DMS114 treated with DMSO at 0.1 percent for 48 hours (cell line): ENCODE data around the gene MGST3.
"Not testable (repeated sequence)": the region's sequence is repeated elsewhere in the genome, so short reads cannot be mapped to it uniquely, and the experiment has no call there.

Experiments
- DNase-seq: peaks from one replicate; lab custom pipeline; 2025; ENCODE audit not compliant: unreplicated experiment; lab: John Stamatoyannopoulos, UW

Gene MGST3

DNA sequence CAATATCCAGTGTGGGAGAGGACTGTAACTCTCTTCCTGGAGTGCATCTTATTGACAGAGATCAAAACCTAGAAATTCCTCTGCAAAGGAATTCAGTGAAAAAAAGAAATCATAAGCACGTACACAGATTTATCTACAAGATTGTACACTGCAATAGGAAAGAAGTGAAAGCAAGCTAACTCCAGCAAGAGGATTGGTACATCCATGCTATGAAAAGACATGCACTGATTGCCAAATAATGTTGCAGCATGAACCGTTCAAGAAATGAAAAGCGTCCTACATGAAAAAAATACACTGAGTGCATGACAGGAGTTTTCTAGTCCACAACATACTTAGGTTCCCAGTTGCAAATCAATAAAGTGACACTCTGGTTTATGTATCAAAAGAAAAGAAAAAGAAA, 1.9 kb upstream of the MGST3 start:
- no peak for DNase-seq

DNA sequence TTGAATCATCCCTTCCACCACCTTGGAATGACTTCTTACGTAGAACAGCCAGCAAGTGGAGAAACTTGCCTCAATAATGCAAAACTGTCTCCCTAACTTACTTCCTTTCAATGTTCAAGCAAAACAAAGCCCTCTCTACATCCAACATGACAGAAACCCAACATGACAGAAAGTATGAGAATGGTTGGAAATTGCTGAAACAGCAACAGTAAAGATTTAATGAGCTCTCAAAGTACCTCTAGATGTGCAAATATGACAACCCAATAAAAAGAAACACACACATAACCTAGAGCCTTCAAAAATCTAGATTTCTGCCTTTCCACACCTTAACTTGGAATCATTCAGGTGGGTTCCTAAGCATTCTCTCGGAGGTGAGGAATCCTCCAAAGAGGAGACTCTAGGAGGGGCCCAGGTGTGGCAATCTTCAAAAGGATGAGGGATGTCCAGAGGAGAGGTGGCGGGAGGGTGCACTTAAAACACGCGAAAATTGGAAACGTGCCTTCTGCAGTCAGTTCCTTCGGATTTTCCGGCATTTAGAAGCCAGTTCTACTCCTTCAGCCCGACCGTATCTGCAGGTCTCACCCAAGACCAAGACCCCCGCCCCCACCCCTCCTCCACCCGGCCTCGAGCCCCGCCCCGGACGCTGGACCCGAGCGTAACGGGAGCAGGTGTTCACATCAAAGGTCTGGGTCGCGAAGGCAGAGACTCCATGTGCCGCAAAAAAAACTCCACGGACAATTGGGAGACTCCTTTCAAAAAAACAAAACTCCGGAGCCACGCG, 996 bp upstream of the MGST3 start:
- no peak for DNase-seq

DNA sequence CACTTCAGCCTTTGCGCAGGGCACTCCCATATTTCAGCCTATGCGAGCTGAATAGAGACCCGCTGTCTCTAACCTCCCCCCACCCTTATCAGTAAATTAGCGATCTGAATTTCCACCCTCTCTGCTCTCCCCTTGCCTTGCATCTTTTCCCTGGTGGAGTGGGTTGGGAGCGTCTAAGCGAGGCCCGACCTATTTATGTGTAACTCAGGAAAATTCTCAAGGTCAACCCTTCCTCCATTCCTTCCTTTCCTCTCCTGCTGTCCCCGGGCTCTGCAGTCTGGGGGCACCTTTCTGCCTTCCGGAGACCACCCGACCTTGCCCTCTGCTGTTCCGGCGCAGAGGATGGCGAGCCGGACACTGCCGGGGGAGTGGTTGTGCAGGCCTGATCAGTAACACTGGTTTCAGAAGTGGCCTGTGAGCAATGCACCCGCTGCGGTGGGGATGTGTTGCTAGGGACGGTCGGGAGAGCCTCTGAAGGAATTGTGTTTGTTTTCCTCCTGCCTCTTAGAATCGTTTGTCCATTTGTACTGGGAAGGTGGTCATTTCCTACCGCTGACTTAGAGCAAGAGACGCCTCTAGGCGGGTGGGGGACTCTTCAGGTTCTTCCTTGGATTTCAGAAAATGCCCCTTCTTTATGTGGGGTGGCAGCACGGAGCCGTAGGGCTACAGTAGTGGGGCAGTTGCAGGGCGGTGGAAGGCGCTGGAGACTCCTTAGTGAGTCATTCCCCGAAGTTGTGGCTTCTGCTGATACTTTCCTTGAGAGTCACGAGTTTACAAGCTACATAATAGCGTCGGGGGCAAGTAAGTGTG, 513 bp downstream of the MGST3 start:
- peak; percentile 20 for DNase-seq

DNA sequence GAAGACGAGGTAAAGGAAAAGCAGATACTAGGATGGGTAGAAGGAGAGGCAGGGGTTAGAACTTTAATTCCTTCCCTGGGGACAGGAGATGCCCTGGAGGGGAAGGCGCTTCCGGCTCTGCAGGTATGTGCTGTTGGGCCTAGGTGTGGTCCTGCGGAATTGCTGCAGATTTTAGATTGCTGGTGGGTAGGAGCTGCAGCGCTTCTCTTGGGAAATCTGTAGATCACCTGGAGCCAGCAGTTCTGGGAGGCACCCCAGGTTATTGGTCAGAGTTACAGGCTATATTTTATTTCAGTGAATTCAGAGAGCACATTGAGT, 1.1 kb downstream of the MGST3 start:
- DNase-seq, result no peak

DNA sequence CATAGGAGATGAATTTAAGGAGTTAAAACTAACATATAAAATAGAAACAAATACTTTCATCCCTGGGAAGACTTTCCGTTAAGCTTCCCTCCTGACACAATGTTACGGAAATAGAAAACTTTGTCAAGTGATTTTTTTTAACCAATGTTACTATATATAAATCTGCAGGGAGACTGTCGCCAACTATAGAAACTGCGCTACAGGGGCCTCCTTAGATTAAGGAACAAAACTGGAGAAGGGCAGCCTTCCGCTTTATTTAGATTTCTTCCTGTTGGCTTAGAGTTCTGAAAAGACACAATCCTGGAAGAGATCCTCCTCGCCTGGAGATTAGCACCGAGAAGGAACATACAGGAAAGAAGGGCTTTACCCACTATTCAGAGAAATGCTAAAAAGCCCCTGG, 1.5 kb downstream of the MGST3 start:
- DNase-seq, result no peak

DNA sequence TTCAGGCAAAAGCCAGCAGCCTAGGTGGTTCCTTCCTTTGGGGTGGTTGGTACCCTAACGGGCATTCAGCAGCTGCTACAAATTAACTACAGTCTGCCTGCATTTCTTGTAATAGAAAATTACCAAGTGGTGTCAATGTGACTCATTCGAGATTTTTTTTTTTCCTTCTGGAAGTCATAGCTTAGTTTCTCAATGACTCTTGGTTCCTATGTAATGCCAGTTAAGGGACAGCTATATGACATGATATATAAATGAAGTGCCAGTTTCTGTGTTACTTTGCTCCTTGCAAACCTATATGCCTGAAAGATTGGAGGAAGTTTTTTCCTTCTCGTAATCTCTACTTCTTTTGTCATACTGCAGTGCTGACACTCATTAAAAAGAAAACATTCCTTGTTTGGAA, 2.6 kb downstream of the MGST3 start:
- DNase-seq, result no peak

DNA sequence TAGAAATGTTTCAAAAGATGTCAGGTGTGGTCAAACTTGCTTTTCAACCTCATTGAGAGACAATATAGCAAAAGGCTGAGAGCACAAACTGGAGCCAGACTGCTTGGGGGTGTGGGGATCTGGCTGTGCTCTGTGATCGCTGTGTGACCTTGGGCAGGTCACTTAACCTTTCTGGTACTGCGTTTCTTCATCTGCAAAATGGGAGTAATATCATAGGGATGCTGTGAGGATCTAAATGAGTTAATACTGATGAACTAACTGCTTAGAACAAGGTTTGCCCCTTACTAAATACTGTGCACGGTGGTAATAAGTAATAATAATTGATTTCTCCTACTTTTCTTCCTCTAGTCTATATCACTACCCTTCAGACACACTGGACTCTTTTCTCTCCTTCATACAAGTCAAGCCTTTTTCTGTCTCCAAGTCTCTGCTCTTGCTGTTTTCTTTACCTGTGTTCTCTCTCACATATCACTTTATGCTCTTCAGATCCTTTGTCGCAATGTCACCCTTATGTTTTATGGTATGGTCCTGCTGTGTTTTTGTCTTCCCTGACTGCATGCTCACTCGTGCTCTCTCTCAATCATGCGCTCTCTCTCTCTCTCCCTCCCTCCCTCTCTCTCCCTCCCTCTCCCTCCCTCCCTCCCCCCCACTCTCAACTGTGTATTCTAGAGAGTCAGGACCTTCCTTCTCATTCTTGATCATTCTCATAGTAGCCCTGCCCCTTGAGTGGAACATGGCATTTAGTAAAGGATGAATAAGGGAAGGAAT, 3.3 kb downstream of the MGST3 start:
- no peak for DNase-seq

DNA sequence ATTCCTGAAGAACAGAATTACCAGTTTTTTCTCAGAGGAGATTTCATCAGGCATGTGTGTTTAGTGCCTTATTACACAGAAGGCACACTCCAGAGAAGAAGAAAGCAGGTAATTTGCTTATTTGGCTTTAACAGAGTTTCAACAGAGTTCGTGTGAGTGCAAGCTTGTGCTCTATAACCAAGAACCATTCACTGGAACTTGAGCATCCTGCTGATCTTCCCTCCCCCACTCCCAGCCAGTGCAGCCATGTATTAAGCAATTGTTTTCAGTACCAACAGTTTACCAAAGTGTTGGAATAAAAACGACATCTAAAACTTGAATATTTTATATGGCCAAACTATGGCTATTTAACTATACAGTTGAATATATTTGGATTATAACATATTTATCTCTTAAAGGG, 4.3 kb downstream of the MGST3 start:
- no peak for DNase-seq

DNA sequence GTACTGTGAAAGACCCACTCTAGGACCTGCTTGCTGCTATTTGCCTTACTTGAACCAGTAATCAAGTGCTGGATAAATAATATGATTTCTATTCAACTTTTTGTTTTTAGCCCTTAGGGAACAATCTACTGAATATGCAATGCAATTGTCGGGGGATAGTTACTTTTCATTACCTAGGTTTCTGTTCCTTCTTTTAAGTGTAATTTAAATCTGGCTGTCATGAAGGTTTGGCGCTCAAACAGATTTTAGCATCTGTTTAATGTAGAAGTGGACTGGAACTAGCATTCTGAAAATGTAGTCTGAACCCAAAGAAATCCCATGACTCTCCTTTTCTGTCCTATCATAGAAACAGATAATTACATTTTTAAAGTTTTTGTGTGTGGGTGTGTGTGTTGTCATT, 4.8 kb downstream of the MGST3 start:
- no peak for DNase-seq

DNA sequence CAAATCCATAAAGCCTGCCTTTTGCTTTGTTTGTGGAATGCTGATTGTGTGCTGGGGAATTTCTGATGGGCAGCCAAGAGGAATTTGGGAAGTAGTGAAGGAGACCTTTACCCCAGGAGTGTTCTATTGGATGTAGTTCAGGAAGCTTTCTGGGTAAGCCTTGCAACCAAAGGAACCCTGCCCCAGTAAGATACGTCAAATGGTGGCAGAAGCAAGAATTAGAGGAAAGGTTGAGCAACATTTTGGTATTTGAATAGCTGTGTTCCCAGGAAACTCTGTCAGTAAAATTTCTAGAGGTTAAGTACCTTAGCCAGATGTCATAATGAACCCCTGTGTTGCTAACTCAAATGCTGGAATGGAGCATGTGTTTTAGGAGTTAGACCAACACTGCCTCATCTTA, 6.4 kb downstream of the MGST3 start:
- DNase-seq, result no peak

DNA sequence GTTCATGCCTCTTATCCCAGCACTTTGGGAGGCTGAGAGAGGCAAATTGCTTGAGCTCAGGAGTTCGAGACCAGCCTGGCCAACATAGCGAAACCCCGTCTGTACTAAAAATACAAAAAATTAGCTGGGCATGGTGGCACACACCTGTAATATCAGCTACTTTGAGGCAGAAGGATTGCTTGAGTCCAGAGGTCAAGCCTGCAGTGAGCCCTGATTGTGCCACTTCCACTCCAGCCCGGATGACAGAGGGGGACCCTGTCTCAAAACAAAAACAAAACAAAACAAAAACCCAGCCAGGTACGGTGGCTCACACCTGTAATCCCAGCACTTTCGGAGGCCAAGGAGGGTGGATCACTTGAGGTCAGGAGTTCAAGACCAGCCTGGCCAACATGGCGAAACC, 7.2 kb downstream of the MGST3 start:
- not testable (repeated sequence) for DNase-seq

DNA sequence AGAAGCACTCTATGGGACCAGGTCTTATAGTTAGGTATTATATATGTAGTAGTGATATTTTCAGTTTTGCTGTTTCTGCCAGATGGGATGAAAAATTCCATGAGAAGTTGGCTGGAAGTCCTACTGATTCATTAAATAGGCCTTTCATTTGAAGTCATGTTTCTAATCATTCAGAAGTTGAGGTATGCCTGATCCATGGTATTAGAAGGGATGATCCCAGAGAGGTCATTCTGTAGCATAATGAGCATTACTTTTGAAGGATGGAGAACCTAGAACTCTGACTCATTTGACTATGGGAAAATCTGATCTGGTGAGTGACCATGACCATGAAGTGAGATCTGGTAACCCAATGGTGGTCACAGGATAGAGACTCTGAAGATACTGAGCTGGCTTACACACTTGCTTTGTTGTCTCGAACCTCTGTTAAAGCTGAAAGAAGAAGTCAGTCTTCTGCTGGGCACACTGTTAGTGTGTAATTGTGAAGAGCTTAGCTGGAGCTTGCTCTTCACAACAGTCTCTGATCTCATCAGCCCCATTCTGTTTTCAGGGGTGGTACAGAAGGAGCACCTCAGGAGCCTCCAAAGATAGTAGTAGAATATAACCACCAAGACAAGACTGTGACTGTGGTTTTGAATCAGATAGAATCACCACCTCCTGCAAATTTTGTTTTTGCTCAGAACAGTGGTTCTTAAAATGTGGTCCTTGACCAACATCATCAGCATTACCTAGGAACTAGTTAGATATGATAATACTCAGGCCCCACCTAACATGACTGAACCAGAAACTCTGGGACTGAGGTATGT, 9.0 kb downstream of the MGST3 start:
- no peak for DNase-seq

DNA sequence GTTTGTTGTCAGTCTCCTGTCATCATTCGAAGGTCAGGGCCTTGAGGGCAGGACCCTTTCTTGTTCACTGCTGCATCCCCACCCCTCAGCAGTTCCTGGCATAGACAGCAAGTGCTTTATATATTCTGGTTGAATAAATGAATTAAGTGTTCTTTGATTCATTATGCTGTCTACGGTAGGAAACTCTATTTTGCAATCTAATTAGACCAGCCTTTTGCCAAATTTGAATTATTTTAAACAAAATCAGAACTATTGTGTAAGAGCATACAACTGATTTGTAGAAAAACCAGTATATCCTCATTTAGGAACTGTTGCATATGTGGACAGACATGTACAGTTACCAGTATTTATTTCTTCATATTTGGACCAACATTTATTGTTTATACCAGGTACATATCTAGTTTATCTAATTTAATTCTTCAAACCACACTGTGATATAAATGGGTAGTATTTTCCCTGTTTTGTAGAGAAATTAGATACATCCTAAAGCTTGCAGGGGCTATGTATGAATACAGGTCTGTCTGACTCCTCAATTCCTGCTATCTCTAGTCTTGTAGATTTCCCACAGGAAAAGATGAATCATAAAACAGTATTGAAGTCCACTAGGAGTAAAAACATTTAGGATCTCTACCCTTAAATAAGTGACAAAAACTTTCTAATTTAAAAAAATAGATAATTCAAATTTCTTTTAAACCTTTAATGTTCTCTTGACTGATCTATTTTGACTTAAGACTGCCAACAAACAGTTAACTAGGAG, 10.4 kb downstream of the MGST3 start:
- no peak for DNase-seq

DNA sequence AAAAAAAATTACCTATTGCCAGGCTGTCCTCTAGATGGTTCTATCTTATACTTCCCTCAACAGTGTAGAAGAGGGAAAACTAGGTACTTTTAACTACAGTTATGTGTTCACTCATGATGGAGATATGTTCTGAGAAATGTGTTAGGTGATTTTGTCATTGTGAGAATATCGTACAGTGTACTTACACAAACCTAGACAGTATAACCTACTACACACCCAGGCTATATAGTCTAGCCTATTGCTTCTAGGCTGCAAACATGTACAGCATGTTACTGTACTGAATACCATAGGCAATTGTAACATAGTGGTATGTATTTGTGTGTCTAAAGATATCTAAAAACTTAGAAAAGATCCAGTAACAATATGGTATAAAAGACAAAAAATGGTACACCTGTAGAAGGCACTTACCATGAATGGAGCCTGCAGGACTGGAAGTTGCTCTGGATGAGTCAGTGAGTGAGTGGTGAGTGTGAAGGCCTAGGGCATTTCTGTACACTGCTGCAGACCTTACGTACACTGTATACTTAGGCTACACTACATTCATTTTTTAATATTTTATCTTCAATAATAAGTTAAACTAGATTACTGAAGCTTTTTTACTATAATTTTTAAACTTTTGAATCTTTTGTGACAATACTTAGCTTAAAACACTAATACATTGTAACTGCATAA, 13.2 kb downstream of the MGST3 start:
- no peak for DNase-seq

DNA sequence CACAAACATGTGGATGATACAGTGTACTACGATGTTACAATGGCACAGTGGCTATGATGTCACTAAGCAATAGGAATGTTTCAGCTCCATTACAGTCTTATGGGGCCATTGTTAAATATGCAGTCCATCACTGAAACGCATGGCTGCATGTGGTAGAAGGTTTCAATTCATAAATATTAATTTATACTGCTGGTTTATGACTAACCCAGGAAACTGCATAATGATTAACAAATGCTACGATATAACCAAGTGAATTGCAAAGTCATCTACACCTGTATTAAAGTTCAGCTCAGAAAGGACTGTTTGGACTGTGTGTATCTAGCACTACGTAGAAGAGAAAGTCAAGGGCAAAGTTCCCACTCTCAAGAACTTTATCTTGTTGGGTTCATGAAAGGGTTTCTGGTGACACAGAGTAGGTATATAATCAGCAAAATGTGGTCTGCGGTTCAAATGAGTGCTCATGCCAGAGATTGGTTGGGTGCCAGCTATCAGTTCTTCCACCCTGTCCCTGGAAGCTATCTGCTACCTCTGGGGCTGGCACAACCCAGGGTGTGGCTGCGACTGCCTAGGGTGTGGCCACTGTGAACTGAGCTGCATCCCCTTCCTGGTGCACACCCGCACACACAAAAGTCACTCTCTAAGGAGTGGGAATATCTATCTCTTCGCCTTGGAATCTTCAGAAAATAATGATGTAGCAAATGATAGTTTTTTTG, 14.8 kb downstream of the MGST3 start:
- no peak for DNase-seq

DNA sequence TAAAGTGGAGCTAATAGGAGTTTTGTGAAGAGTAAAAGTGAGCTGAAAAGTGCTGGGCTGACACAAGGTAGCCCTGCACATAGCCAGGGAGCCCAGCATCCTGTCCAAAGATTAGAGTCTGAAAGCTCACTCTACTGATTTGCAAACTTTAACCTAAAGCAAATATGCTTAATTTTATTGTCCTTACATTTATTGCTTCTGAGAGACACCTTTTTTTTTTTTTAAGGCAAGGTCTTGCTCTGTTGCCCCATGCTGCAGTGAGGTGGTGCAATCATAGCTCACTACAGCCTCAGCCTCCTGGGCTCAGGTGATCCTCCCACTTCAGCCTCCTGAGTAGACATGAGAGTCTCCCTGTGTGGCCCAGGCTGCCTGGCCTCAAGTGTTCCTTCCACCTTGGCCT, 16.5 kb downstream of the MGST3 start:
- DNase-seq, result no peak

DNA sequence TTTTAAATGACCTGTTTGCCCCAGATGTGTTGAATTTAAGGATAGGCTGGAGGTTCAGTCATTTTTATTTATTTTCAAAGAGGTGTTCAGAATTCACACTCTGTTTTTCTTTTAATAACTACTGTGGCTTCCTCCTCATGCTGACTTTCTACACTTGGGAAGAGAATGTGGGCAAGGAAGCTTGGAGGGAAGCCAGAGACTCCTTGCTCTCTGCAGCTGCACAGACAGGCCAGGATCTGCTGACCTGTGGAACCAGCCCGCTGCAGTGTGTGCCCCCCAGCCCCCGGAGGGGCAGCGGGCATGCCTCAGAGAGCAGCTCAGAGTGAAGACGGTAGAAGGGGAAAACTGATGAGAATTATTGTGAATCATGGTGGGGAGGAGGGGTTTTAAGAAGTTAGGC, 16.9 kb downstream of the MGST3 start:
- no peak for DNase-seq

DNA sequence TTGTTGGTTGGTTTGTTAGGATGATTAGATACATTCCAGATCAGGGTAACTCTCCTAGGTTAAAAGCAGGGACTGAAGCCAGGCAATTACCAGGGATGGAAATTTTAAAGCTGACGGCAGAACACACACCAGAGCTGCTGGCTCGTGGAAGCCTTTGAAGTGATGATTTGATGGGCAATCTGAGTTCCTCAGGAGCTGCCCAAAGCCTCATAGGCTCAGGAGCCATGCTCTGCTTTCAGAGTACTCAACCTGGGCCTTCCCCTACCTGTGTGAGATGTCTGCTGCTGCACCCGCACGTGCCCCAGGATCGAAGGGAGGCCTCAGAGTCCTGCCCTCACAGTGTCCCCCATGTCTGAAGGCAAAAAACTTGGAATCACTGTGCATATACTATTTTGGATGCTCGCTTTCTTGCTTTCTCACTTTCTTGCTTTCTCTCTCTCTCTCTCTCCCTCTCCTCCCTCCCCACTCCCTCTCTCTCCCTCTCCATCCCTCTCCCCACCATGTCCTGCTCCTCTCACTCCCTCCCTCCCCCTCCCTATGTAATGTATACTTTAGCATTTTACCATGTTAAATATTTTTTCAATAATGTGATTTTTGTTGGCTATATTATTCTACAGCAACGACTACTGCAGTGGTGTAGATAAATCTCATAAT, 18.0 kb downstream of the MGST3 start:
- no peak for DNase-seq
